ENCODE measurements around the gene CPNE7. TPM values are rescaled to one million over a fixed set of nuclear protein-coding genes. Genes with fewer than 3 reads are reported as not detected.

The CPNE7 gene
- total RNA-seq, 1 experiment from 2014 or later = 0.84 TPM

DNA sequence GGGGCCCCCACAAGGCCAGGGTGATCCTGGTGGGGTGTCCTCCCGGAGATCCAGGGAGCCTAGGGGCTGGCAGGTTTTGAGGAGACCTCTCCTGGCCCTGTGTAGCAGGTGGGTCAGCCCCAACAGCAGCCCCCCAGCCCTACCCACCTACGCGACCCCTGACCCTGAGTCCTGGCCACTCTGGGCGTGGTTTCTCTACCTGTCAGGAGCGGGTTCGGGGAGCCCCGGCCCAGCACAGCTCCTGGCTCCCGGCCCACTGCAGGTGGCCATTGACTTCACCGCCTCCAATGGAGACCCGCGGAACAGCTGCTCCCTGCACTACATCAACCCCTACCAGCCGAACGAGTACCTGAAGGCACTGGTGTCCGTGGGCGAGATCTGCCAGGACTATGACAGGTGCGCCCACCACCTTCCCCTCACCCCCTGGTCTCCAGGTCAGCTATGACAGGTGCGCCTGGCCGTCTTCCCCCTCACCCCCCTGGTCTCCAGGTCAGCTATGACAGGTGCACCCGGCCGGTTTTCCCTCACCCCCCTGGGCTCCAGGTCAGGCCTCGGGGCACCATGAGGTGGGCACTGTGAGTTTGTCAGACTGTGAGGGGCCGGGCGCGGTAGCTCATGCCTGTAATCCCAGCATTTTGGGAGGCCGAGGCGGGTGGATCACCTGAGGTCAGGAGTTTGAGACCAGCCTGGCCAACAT lies 13.0 kb downstream of the CPNE7 start:
- no peaks in the 10 kb centered on the region for H3K4me1 ChIP-seq (replicated peaks)
- H3K27ac ChIP-seq = no peak overlapping the region
- H3K36me3 ChIP-seq = no peaks in the 10 kb centered on the region
- no peaks in the 10 kb centered on the region for H3K9me3 ChIP-seq (replicated peaks)
- no peak for DNase-seq (ENCODE audit: low read depth in 1 of 2, low spot score in 2 of 2)
- H3K4me3 ChIP-seq = no peak overlapping the region
- no peaks in the 10 kb centered on the region for H3K27me3 ChIP-seq (replicated peaks)

DNA sequence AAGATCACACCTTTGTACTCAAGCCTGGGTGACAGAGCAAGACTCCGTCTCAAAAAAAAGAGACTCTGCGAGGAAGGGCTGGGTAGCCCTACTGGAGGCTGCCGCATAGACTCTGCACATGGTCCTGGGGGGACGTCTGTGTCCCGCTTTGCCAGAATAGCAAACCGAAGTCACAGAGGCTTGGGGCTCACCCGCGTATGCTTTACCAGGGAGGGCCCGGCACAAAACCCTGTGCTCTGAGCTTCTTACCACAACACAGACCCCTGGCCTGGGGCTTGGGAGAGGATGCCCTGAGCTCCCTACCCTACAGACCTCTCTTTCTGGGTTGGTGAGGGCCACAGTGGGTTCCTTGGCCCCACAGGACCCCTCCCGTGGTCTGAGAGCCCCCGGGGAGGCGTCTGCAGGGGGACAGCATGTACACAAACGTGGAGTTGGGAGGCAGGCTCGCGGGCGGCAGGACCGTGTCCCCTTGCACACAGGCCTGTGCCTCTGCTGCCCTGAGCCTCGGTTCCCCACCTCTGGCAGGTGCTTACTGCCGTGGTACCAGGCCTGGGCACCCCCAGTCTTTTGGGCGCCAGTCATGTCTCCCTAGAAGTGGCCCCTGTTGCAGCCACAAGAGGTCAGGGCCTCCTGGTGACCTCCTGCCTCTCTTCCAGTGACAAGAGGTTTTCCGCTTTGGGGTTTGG lies 13.8 kb downstream of the CPNE7 start:
- H3K4me1 ChIP-seq (replicated peaks) = no peaks in the 10 kb centered on the region
- no peaks in the 10 kb centered on the region for H3K36me3 ChIP-seq
- no peak for DNase-seq (ENCODE audit: low read depth in 1 of 2, low spot score in 2 of 2)
- H3K4me3 ChIP-seq = no peak overlapping the region
- H3K27ac ChIP-seq = no peak overlapping the region
- H3K27me3 ChIP-seq (replicated peaks) = no peaks in the 10 kb centered on the region
- no peaks in the 10 kb centered on the region for H3K9me3 ChIP-seq (replicated peaks)

DNA sequence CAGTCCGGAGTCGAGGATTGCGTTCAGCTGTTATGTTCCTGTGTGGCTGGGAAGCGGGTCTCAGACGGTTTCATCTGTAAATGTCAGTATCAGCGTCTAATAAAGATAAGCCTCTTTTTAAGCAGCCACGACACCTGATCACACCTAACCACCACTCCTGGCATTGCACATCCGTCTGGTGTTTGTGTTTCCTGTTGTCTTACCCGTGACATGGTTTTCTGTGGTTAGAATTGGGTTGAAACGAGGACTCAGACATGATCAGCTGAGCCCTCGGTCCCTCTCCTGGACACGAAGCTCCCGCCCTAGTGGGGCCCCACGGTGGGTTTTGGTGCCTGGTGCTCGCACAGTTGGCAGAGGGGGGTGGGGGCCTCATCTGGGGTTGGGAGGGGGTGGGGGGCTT lies 18.3 kb downstream of the CPNE7 start:
- Histone ChIP-seq H3K9me3 (replicated peaks) (no peaks in the 10 kb centered on the region), H3K36me3 (no peaks in the 10 kb centered on the region), H3K4me1 (replicated peaks) (no peaks in the 10 kb centered on the region), H3K27me3 (replicated peaks) (no peaks in the 10 kb centered on the region), H3K27ac (no peak overlapping the region), H3K4me3 (no peak overlapping the region)
- DNase-seq (ENCODE audit: low read depth in 1 of 2, low spot score in 2 of 2) = no peak

DNA sequence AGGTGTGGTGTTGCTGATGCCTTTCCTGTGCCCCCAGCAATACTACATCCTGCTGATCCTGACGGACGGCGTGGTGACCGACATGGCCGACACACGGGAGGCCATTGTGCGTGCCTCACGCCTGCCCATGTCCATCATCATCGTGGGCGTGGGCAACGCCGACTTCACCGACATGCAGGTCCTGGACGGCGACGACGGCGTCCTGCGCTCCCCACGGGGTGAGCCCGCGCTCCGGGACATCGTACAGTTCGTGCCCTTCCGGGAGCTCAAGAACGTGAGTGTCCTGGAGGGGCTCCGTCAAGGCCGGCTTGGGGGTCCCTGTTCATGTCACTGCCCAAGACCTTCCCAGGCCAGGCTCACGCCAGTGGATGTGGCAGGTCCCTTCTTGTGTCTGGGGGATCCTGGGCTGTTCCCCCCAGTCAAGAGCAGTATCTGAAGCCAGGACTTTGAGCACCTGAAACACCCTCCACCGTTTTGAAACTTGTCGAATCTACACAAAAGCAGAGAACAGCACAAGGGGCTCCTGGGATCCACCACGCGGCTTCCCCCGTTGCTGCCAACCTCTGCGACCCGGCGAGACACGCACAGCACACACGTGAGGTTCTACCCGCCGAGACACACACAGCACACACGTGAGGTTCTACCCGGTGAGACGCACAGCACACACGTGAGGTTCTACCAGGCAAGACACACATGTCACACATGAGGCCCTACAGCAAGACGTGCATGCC lies 19.9 kb downstream of the CPNE7 start:
- no peak for DNase-seq (ENCODE audit: low read depth in 1 of 2, low spot score in 2 of 2)
- Histone ChIP-seq H3K4me3 (no peak overlapping the region), H3K36me3 (no peaks in the 10 kb centered on the region), H3K9me3 (replicated peaks) (no peaks in the 10 kb centered on the region), H3K4me1 (replicated peaks) (no peaks in the 10 kb centered on the region), H3K27ac (no peak overlapping the region), H3K27me3 (replicated peaks) (no peaks in the 10 kb centered on the region)

DNA sequence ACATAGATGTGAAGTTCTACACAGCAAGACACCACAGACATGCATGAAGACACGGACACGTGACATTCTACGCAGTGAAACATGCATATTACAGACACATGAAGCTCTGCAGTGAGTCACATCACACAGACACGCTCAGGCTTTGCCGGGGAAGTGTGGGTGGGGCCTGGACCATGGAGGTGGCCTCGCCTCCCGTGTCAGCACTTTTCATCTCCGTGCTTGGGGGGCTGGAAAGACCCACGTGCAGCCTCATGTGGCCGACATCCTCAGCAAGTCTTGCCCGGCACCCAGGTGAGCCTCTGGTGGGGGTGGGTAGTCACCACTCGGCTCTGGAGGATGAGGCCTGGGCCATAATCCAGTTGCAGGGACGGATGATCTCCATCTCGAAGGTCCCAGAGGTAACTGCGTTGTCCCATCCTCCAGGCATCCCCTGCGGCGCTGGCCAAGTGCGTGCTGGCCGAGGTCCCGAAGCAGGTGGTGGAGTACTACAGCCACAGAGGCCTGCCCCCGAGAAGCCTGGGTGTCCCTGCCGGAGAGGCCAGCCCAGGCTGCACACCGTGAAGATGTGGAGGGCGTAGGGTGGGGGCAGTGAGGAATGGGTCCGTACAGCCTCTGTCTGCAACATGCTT lies 20.6 kb downstream of the CPNE7 start:
- H3K9me3 ChIP-seq (replicated peaks) = no peaks in the 10 kb centered on the region
- no peak overlapping the region for H3K4me3 ChIP-seq
- no peaks in the 10 kb centered on the region for H3K4me1 ChIP-seq (replicated peaks)
- no peak for DNase-seq (ENCODE audit: low read depth in 1 of 2, low spot score in 2 of 2)
- H3K27ac ChIP-seq = no peak overlapping the region
- H3K36me3 ChIP-seq = no peaks in the 10 kb centered on the region
- no peaks in the 10 kb centered on the region for H3K27me3 ChIP-seq (replicated peaks)

DNA sequence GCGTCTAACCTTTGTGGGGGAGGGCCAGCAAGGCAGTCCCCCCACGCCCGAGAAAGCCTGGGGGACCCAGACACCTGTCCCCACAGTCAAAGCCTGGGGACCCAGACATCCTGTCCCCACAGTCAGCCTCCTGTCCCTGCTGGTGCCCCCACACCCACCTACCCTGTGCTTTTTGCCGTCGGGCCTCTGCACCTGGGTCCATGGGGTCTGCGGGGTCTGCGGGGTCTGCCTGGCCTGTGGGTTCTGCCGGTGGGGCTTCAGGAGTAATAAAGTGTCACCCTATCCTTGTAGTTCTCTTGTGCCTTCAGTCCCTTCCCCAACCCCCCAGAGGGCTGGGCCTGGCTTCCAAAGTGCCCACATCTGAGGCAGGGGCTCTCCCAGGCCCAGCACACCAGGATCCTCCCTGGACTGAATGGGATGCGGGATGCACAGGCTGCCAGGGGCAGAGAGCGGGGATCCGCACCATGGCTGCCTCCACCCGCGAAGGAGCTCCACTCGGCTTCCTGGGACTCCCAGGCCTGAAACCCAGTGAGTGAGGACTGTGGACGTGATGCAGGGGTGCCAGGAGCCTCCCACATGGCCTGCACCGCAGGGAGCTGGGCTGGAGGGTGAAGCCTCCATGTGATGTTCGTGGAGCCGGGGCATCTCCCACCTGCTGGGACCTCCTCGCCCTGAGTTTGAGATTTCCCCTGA lies 21.5 kb downstream of the CPNE7 start:
- no peak for DNase-seq (ENCODE audit: low read depth in 1 of 2, low spot score in 2 of 2)
- Histone ChIP-seq H3K9me3 (replicated peaks) (no peaks in the 10 kb centered on the region), H3K4me3 (no peak overlapping the region), H3K36me3 (no peaks in the 10 kb centered on the region), H3K4me1 (replicated peaks) (peaks cover 6% of the 10 kb centered on the region), H3K27ac (no peak overlapping the region), H3K27me3 (replicated peaks) (no peaks in the 10 kb centered on the region)

DNA sequence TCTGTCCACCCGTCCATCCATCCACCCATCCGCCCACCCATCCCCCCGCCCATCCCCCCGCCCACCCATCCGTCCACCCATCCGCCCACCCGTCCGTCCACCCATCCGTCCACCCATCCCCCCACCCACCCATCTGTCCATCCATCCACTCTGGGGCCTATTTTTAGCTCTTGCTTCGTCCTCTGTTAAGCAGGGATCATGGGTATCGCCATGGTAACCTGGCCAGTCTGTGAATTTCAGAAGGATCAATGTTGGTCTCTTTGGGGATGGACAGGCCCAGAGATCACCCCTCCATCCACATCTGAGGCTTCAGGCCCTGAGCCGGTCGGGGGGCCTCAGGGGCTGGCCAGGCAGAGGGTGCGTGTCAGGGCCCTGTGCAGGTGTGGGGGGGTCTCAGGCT lies 22.6 kb downstream of the CPNE7 start:
- H3K4me3 ChIP-seq = no peak overlapping the region
- H3K36me3 ChIP-seq = no peaks in the 10 kb centered on the region
- no peak overlapping the region for H3K27ac ChIP-seq
- no peaks in the 10 kb centered on the region for H3K27me3 ChIP-seq (replicated peaks)
- H3K4me1 ChIP-seq (replicated peaks) = peaks cover 17% of the 10 kb centered on the region
- no peaks in the 10 kb centered on the region for H3K9me3 ChIP-seq (replicated peaks)
- no peak for DNase-seq (ENCODE audit: low read depth in 1 of 2, low spot score in 2 of 2)

DNA sequence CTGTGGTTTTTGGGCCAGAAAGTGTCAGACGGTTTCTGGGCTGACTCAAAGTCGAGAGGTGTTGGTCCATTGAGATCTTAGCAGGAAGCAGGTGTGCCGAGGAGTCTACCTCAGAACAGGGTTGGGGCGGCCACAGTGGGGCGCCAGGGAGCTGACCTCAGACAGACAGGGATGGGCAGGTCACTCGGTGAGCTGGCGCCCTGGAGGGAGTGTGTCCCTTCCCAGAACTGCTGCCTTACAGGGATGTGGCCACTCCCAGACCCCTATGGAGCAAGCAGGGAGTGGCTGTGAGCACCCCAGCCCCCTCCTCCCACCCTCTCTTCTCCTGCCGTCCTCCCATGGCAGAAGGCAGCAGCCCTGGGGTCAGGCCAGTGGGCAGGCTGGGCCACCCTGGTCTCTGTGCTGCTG lies 23.9 kb downstream of the CPNE7 start:
- H3K9me3 ChIP-seq (replicated peaks) = no peaks in the 10 kb centered on the region
- peaks cover 17% of the 10 kb centered on the region for H3K4me1 ChIP-seq (replicated peaks)
- no peak for DNase-seq (ENCODE audit: low read depth in 1 of 2, low spot score in 2 of 2)
- no peaks in the 10 kb centered on the region for H3K36me3 ChIP-seq
- H3K27me3 ChIP-seq (replicated peaks) = no peaks in the 10 kb centered on the region
- no peak overlapping the region for H3K27ac ChIP-seq
- no peak overlapping the region for H3K4me3 ChIP-seq

DNA sequence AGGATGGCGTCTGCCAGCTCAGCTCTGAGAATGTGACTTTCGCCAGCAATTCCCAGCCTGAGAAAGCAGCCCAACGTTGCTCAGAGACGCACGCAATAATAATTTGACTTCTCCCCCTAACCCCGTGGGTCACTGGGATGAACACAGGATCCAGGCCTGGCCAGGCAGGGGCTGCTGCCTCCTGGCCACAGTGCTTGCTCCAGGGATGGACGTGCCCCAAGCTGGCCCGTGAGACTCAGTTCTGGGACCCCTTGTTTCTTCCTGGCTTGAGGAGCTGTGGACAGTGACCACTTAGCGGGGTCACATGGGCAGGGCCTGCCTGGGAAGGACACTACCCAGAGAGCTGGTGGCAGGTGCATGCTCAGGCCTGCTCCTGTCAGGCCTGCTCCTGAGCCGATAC lies 24.3 kb downstream of the CPNE7 start:
- H3K27me3 ChIP-seq (replicated peaks) = no peaks in the 10 kb centered on the region
- H3K4me3 ChIP-seq = no peak overlapping the region
- no peak for DNase-seq (ENCODE audit: low read depth in 1 of 2, low spot score in 2 of 2)
- peaks cover 17% of the 10 kb centered on the region for H3K4me1 ChIP-seq (replicated peaks)
- H3K9me3 ChIP-seq (replicated peaks) = no peaks in the 10 kb centered on the region
- no peaks in the 10 kb centered on the region for H3K36me3 ChIP-seq
- no peak overlapping the region for H3K27ac ChIP-seq

DNA sequence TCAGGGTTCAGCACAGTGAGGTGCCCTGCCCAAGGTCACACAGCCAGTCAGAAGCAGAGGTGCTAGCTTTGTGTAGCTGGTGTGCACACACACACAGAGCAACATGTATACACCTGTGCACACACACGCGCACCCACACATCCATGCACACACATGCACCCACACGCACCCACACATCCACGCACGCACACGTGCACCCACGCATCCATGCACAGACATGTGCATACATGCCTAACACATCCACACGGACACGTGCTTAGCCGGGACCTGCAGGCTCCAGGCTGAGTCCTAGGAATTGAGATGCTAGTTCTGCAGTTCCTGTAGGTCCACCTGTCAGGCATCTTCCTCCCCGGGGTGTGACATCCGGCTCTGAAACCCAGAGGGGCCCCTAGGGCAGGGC lies 24.9 kb downstream of the CPNE7 start:
- Histone ChIP-seq H3K9me3 (replicated peaks) (no peaks in the 10 kb centered on the region), H3K4me1 (replicated peaks) (peaks cover 17% of the 10 kb centered on the region), H3K36me3 (no peaks in the 10 kb centered on the region), H3K27me3 (replicated peaks) (no peaks in the 10 kb centered on the region), H3K27ac (no peak overlapping the region), H3K4me3 (no peak overlapping the region)
- DNase-seq (ENCODE audit: low read depth in 1 of 2, low spot score in 2 of 2) = no peak

DNA sequence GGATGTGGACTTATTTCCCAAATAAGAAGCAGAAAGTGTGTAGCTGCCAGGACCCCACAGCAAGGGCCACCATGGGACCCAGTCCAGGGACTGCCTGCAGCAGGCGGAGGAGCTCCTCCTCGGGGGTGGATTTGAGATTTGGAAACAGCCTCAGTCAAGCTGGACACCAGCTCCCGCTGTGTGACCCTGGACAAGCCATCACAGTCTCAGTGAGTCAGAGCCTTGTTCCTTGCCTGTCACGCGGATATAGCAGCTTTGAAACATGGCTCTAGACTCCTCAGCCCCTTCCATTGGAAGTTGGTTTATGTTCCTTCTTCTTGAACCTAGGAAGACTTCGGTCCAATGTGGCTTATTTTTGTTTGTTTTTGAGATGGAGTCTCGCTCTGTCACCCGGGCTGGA lies 25.4 kb downstream of the CPNE7 start:
- no peaks in the 10 kb centered on the region for H3K36me3 ChIP-seq
- H3K4me1 ChIP-seq (replicated peaks) = peaks cover 17% of the 10 kb centered on the region
- no peak overlapping the region for H3K4me3 ChIP-seq
- no peak overlapping the region for H3K27ac ChIP-seq
- no peaks in the 10 kb centered on the region for H3K27me3 ChIP-seq (replicated peaks)
- DNase-seq (ENCODE audit: low read depth in 1 of 2, low spot score in 2 of 2) = no peak
- no peaks in the 10 kb centered on the region for H3K9me3 ChIP-seq (replicated peaks)

DNA sequence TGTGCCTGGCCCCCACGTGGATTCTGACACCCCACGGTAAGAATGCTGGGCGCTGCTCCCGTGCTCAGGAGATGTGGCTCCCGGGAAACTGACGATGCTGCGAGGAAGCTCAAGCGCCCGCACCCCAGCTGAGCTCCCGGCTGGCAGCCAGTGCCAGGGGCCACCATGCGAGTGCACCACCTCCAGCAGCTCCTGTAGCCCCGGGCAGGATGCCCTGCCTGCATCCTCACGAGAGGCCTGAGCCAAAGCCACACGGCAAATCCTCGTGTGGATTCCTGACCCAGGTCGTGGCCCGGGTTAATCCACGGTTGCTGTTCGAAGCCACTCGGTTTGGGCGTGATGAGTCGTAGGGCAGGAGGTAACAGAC lies 26.3 kb downstream of the CPNE7 start:
- H3K4me1 ChIP-seq (replicated peaks) = peaks cover 17% of the 10 kb centered on the region
- no peak for DNase-seq (ENCODE audit: low read depth in 1 of 2, low spot score in 2 of 2)
- H3K27ac ChIP-seq = no peak overlapping the region
- H3K9me3 ChIP-seq (replicated peaks) = no peaks in the 10 kb centered on the region
- H3K36me3 ChIP-seq = no peaks in the 10 kb centered on the region
- H3K4me3 ChIP-seq = no peak overlapping the region
- no peaks in the 10 kb centered on the region for H3K27me3 ChIP-seq (replicated peaks)

DNA sequence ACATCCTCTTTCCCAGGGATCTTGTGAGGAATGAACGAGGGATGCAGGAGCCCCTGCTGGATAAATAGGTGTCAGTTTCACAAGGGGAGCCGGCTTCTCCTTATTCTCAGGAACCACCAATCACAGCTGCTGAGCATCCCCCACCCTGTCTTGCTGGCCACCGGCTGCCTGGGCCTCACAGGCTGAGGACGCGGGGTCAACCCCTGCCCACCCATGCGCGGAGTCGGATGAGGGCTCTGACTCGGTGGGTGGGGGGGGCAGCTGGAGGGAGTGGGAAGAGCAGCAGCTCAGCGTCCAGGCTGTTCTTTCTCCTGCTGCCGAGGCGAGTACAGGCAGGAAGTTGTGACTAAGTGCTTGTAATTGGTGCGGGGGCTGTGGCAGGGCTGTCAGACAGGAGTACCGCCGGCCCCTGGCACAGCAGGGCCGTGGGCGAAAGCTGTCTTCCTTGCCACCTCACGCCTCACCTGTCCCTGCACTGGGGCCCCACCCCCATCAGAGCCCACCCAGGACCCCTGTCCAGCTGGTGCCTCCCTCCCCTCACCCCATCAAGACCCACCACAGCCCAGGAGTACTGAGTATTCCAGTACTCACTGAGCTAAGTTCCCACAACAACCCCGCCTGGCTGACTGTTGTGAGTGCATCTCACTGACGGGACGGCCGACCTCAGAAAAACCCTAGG lies 26.9 kb downstream of the CPNE7 start:
- peaks cover 17% of the 10 kb centered on the region for H3K4me1 ChIP-seq (replicated peaks)
- no peaks in the 10 kb centered on the region for H3K9me3 ChIP-seq (replicated peaks)
- H3K27ac ChIP-seq = no peak overlapping the region
- peak; percentile 73 to 84 for DNase-seq (ENCODE audit: low read depth in 1 of 2, low spot score in 2 of 2)
- H3K36me3 ChIP-seq = no peaks in the 10 kb centered on the region
- H3K27me3 ChIP-seq (replicated peaks) = no peaks in the 10 kb centered on the region
- H3K4me3 ChIP-seq = no peak overlapping the region

Measured in SJSA1 (cell line).